ENCODE measurements around the gene IPO4. TPM values are rescaled to one million over a fixed set of nuclear protein-coding genes. Genes with fewer than 3 reads are reported as not detected.

Gene IPO4
- total RNA-seq, 6 experiments from 2014 or later = 70.4 to 85.2 (median 79.4) TPM

DNA sequence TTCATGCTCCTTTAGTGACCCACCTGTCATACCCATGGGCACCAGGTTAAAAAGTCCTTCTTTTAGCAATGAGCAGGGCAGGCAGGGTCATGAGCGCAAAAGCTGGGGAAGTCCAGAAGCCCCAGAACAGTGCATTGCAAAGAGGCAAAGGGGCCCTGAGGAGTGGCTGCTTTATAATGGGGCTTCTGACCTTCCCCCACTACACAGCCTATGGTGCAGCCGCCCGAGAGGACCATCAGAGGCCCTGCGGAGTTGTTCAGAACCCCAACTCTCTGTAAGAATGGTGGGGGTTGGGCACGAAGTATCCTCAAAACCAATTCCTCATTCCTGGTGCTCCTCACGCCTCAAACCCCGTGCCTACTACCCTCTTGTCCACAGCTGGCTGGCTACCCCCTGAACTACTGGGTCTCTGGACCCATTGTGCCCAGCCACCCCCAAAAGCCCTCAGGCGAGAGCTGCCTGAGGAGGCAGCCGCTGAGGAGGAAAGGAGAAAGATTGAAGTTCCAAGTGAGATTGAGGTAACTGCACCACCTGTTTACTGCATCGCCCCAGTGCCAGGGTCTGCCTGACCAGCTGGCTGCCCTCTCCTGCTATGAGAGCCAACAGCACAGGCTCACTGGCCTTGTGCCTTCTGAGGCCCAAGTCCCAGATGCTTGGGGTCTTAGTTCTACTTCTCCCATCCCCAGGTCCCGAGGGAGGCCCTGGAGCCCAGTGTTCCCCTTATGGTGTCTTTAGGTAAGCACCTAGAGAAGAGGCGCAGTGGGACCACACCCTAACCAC lies 10.0 kb downstream of the IPO4 start:
- Mint-ChIP-seq H3K4me1 (ENCODE audit: low read depth) (peaks cover 16% of the 10 kb centered on the region), H3K36me3 (ENCODE audit: low read depth) (peaks cover 18% of the 10 kb centered on the region), H3K27me3 (ENCODE audit: insufficient read depth) (peaks cover 11% of the 10 kb centered on the region), H3K4me3 (no peak overlapping the region), H3K27ac (peak overlapping the region; percentile 11), H3K9me3 (no peaks in the 10 kb centered on the region)
- TF ChIP-seq, protein P1, sequence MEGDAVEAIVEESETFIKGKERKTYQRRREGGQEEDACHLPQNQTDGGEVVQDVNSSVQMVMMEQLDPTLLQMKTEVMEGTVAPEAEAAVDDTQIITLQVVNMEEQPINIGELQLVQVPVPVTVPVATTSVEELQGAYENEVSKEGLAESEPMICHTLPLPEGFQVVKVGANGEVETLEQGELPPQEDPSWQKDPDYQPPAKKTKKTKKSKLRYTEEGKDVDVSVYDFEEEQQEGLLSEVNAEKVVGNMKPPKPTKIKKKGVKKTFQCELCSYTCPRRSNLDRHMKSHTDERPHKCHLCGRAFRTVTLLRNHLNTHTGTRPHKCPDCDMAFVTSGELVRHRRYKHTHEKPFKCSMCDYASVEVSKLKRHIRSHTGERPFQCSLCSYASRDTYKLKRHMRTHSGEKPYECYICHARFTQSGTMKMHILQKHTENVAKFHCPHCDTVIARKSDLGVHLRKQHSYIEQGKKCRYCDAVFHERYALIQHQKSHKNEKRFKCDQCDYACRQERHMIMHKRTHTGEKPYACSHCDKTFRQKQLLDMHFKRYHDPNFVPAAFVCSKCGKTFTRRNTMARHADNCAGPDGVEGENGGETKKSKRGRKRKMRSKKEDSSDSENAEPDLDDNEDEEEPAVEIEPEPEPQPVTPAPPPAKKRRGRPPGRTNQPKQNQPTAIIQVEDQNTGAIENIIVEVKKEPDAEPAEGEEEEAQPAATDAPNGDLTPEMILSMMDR (IDR thresholded peaks at IDR 0.05) = no peak
- DNase-seq = no peak

DNA sequence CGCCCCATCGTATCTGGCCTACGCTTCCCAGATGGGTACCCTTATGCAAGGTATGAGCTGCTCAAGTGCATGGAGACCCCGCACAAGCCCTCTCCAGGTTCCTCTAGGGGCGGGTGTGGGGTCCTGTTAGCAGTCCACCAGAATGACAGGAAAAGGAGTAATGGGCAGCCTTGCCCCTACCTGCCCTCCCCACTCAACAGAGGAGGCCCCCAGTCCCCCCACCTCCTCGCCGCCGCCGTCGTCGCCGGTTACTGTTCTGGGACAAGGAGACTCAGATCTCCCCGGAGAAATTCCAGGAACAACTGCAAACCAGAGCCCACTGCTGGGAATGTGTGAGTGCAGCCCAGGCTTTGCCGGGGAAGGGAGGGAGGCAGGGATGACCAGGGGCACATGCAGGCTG lies 10.7 kb downstream of the IPO4 start:
- DNase-seq = no peak
- Mint-ChIP-seq H3K9me3 (no peaks in the 10 kb centered on the region), H3K36me3 (ENCODE audit: low read depth) (peaks cover 18% of the 10 kb centered on the region), H3K27ac (no peak overlapping the region), H3K27me3 (ENCODE audit: insufficient read depth) (peaks cover 9% of the 10 kb centered on the region), H3K4me1 (ENCODE audit: low read depth) (peaks cover 16% of the 10 kb centered on the region), H3K4me3 (no peak overlapping the region)
- TF ChIP-seq, protein P1 (IDR thresholded peaks at IDR 0.05) = no peak

DNA sequence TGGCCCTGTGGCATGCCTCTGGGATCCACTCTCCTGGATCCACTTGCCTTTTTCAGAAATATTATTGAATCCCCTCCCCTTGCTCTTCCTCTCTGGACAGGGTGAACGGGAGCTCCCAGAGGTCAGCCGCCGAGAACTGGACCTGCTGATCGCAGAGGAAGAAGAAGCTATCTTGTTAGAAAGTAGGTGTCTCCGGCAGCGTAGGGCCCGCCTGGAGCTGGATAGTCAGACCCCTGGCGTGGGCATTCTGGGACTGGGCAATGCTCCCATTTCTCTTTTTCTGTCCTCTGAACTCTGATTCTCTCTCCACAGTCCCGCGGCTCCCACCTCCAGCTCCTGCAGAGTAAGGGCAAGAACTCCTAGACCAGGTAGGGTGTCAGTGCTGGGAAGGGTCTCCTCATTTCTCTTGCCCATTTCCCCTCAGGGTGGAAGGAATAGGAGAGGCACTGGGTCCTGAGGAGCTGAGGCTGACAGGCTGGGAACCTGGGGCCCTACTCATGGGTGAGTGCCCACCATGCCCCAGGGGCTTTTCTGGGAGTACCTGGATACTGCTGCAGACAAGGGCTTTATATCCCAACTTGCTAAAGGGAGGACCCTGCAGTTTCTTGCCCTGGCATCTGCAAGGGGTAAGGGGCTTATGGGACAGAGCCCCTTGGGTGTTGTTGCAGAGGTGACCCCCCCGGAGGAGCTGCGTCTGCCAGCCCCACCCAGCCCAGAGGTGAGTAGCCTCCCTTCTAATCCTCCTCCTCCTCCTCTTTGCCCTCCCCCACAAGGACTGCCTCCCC lies 11.4 kb downstream of the IPO4 start:
- TF ChIP-seq, protein P1 (IDR thresholded peaks at IDR 0.05) = no peak
- H3K4me3 Mint-ChIP-seq = no peak overlapping the region
- no peak overlapping the region for H3K27ac Mint-ChIP-seq
- H3K4me1 Mint-ChIP-seq (ENCODE audit: low read depth) = peaks cover 16% of the 10 kb centered on the region
- no peak for DNase-seq
- no peaks in the 10 kb centered on the region for H3K9me3 Mint-ChIP-seq
- H3K27me3 Mint-ChIP-seq (ENCODE audit: insufficient read depth) = peaks cover 8% of the 10 kb centered on the region
- H3K36me3 Mint-ChIP-seq (ENCODE audit: low read depth) = peaks cover 13% of the 10 kb centered on the region

DNA sequence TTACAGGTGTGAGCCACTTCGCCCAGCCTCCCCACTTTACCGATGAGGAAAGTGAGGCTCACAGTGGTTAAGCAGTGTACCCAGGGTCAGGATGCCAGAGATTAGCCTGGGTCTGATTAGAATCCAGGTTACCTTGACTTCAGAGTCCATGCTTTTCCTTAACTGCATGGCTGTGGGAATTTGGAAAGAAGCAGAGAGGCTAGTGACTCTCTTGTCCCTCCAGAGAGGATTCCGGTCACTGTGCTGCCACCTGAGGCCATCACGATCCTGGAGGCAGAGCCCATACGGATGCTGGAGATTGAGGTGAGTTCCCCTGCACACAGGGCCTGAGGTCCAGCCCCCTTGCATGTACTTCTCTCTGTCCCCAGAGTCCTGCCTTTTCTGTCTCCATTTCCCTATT lies 12.0 kb downstream of the IPO4 start:
- H3K4me1 Mint-ChIP-seq (ENCODE audit: low read depth) = peaks cover 16% of the 10 kb centered on the region
- peaks cover 8% of the 10 kb centered on the region for H3K27me3 Mint-ChIP-seq (ENCODE audit: insufficient read depth)
- no peak overlapping the region for H3K4me3 Mint-ChIP-seq
- peaks cover 13% of the 10 kb centered on the region for H3K36me3 Mint-ChIP-seq (ENCODE audit: low read depth)
- TF ChIP-seq, protein P1 (IDR thresholded peaks at IDR 0.05) = no peak
- no peak for DNase-seq
- H3K9me3 Mint-ChIP-seq = no peaks in the 10 kb centered on the region
- H3K27ac Mint-ChIP-seq = no peak overlapping the region

DNA sequence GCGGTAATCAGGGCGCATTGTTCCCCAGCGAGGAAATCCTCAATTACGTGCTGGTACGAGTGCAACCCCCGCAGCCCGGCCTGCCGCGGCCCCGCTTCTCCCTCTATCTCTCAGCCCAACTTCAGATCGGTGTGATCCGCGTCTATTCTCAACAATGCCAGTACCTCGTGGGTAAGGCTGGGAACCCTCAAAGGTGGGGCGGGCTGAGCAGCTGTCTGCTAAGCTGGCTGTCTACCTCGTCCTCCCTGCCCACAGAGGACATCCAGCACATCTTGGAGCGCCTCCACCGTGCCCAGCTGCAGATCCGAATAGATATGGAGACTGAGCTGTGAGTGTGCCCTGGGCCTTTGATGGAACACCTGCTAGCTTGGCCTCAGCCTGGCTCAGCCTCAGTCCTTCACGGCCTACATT lies 15.7 kb downstream of the IPO4 start:
- Mint-ChIP-seq H3K27ac (no peak overlapping the region), H3K36me3 (ENCODE audit: low read depth) (peaks cover 5% of the 10 kb centered on the region; the same call in 1 of the 2 replicates), H3K4me3 (no peak overlapping the region), H3K4me1 (ENCODE audit: low read depth) (no peaks in the 10 kb centered on the region), H3K9me3 (no peaks in the 10 kb centered on the region), H3K27me3 (ENCODE audit: insufficient read depth) (peaks cover 6% of the 10 kb centered on the region)
- no peak for DNase-seq
- TF ChIP-seq, protein P1 (IDR thresholded peaks at IDR 0.05) = no peak
